HEK293 (cell line): ENCODE data around the gene ARRB2.
A peak's percentile ranks its signal among the peaks of the same experiment; 100 is the strongest.

ENCODE experiments used
- ELK4 ChIP-seq: IDR thresholded peaks from 2 replicates; pipeline ENCODE4 v1.6.1; 2011; ENCODE audit warnings: mild to moderate bottlenecking, low read depth, low read length, borderline replicate concordance
- KLF16 ChIP-seq: fragments of 450-650 bp; formaldehyde crosslinking; IDR thresholded peaks from 2 replicates; pipeline ENCODE4 v1.5.1; 2017; ENCODE audit warnings: missing biosample characterization, missing genetic modification characterization
- PRDM1 ChIP-seq: fragments of 450-650 bp; formaldehyde crosslinking; IDR thresholded peaks from 2 replicates; pipeline ENCODE4; 2016; ENCODE audit warnings: missing biosample characterization, missing genetic modification characterization
- PRDM10 ChIP-seq: fragments of 450-650 bp; formaldehyde crosslinking; IDR thresholded peaks from 2 replicates; pipeline ENCODE4 v1.5.1; 2016; ENCODE audit warnings: missing biosample characterization, missing genetic modification characterization
- ZBTB21 ChIP-seq: fragments of 450-650 bp; formaldehyde crosslinking; IDR thresholded peaks from 2 replicates; pipeline ENCODE4 v1.5.1; 2017; ENCODE audit warnings: missing biosample characterization, missing genetic modification characterization
- ZBTB7A ChIP-seq: fragments of 450-650 bp; formaldehyde crosslinking; IDR thresholded peaks from 2 replicates; pipeline ENCODE4 v1.5.1; 2016; ENCODE audit warnings: low read depth, missing biosample characterization, missing genetic modification characterization
- ZFP41 ChIP-seq: fragments of 450-650 bp; formaldehyde crosslinking; IDR thresholded peaks from 2 replicates; pipeline ENCODE4 v1.5.1; 2016; ENCODE audit warnings: missing biosample characterization, missing genetic modification characterization, borderline replicate concordance
- ZIC2 ChIP-seq: fragments of 450-650 bp; formaldehyde crosslinking; IDR thresholded peaks from 2 replicates; pipeline ENCODE4 v1.5.1; 2016; ENCODE audit warnings: missing biosample characterization, missing genetic modification characterization
- ZNF133 ChIP-seq: fragments of 450-650 bp; formaldehyde crosslinking; IDR thresholded peaks from 2 replicates; pipeline ENCODE4 v1.5.1; 2016; ENCODE audit warnings: missing biosample characterization, missing genetic modification characterization
- ZNF16 ChIP-seq: fragments of 450-650 bp; formaldehyde crosslinking; IDR thresholded peaks from 2 replicates; pipeline ENCODE4 v1.5.1; 2016; ENCODE audit warnings: low read depth, missing biosample characterization, missing genetic modification characterization
- ZNF248 ChIP-seq: fragments of 450-650 bp; formaldehyde crosslinking; IDR thresholded peaks from 2 replicates; pipeline ENCODE4 v1.5.1; 2017; ENCODE audit warnings: missing biosample characterization, missing genetic modification characterization
- ZNF280D ChIP-seq: fragments of 450-650 bp; formaldehyde crosslinking; IDR thresholded peaks from 2 replicates; pipeline ENCODE4 v1.5.1; 2016; ENCODE audit warnings: missing biosample characterization, missing genetic modification characterization
- ZNF391 ChIP-seq: fragments of 450-650 bp; formaldehyde crosslinking; IDR thresholded peaks from 2 replicates; pipeline ENCODE4 v1.5.1; 2016; ENCODE audit warnings: low read depth, missing biosample characterization, missing genetic modification characterization, borderline replicate concordance
- ZNF394 ChIP-seq: fragments of 450-650 bp; formaldehyde crosslinking; IDR thresholded peaks from 2 replicates; pipeline ENCODE4 v1.5.1; 2016; ENCODE audit warnings: missing biosample characterization, missing genetic modification characterization, mild to moderate bottlenecking, moderate library complexity, borderline replicate concordance
- ZNF426 ChIP-seq: fragments of 450-650 bp; formaldehyde crosslinking; IDR thresholded peaks from 2 replicates; pipeline ENCODE4 v1.5.1; 2017; ENCODE audit warnings: missing biosample characterization, missing genetic modification characterization, mild to moderate bottlenecking, inconsistent platforms, moderate library complexity
- ZNF600 ChIP-seq: fragments of 450-650 bp; formaldehyde crosslinking; IDR thresholded peaks from 2 replicates; pipeline ENCODE4 v1.5.1; 2016; ENCODE audit warnings: missing biosample characterization, missing genetic modification characterization
- ZNF623 ChIP-seq: fragments of 450-650 bp; formaldehyde crosslinking; IDR thresholded peaks from 2 replicates; pipeline ENCODE4 v1.5.1; 2016; ENCODE audit warnings: missing biosample characterization, missing genetic modification characterization
- ZNF707 ChIP-seq: fragments of 450-650 bp; formaldehyde crosslinking; IDR thresholded peaks from 2 replicates; pipeline ENCODE4 v1.5.1; 2016; ENCODE audit warnings: missing biosample characterization, missing genetic modification characterization
- ZNF791 ChIP-seq: fragments of 450-650 bp; formaldehyde crosslinking; IDR thresholded peaks from 2 replicates; pipeline ENCODE4 v1.5.1; 2016; ENCODE audit warnings: missing biosample characterization, missing genetic modification characterization
- ZSCAN16 ChIP-seq: fragments of 450-650 bp; formaldehyde crosslinking; IDR thresholded peaks from 2 replicates; pipeline ENCODE4 v1.5.1; 2016; ENCODE audit warnings: missing biosample characterization, missing genetic modification characterization
- ZSCAN23 ChIP-seq: fragments of 450-650 bp; formaldehyde crosslinking; IDR thresholded peaks from 2 replicates; pipeline ENCODE4 v1.5.1; 2016; ENCODE audit warnings: missing biosample characterization, missing genetic modification characterization
- TF ChIP-seq, protein P1 (sequence below): fragments of 450-650 bp; formaldehyde crosslinking; IDR thresholded peaks from 2 replicates; pipeline ENCODE4 v1.5.1; 2017; ENCODE audit warnings: missing biosample characterization, missing genetic modification characterization
- TF ChIP-seq, protein P2 (sequence below): fragments of 450-650 bp; formaldehyde crosslinking; IDR thresholded peaks from 2 replicates; pipeline ENCODE4 v1.5.1; 2016; ENCODE audit warnings: missing biosample characterization, missing genetic modification characterization
- TF ChIP-seq, protein P3 (sequence below): fragments of 450-650 bp; formaldehyde crosslinking; IDR thresholded peaks from 2 replicates; pipeline ENCODE4 v1.5.1; 2016; ENCODE audit warnings: missing biosample characterization, missing genetic modification characterization

Gene ARRB2

GRCh38 chr17:4721203-4722135 is 11.0 kb downstream of the ARRB2 start (continued):
- peak; percentile 81 for TF ChIP-seq PRDM10 (tag by site-specific recombination)
- TF ChIP-seq ZNF426 (tag by site-specific recombination): no peak
- no peak for TF ChIP-seq ZNF707
- TF ChIP-seq, protein P1, sequence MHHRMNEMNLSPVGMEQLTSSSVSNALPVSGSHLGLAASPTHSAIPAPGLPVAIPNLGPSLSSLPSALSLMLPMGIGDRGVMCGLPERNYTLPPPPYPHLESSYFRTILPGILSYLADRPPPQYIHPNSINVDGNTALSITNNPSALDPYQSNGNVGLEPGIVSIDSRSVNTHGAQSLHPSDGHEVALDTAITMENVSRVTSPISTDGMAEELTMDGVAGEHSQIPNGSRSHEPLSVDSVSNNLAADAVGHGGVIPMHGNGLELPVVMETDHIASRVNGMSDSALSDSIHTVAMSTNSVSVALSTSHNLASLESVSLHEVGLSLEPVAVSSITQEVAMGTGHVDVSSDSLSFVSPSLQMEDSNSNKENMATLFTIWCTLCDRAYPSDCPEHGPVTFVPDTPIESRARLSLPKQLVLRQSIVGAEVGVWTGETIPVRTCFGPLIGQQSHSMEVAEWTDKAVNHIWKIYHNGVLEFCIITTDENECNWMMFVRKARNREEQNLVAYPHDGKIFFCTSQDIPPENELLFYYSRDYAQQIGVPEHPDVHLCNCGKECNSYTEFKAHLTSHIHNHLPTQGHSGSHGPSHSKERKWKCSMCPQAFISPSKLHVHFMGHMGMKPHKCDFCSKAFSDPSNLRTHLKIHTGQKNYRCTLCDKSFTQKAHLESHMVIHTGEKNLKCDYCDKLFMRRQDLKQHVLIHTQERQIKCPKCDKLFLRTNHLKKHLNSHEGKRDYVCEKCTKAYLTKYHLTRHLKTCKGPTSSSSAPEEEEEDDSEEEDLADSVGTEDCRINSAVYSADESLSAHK (tag by site-specific recombination): 0 out of 2 replicates have a peak, but pooled peaks have one; percentile 18
- TF ChIP-seq, protein P2, sequence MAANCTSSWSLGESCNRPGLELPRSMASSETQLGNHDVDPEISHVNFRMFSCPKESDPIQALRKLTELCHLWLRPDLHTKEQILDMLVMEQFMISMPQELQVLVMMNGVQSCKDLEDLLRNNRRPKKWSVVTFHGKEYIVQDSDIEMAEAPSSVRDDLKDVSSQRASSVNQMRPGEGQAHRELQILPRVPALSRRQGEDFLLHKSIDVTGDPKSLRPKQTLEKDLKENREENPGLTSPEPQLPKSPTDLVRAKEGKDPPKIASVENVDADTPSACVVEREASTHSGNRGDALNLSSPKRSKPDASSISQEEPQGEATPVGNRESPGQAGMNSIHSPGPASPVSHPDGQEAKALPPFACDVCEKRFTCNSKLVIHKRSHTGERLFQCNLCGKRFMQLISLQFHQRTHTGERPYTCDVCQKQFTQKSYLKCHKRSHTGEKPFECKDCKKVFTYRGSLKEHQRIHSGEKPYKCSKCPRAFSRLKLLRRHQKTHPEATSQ (tag by site-specific recombination): no peak
- no peak for TF ChIP-seq ZNF133
- no peak for TF ChIP-seq ZNF248 (tag by site-specific recombination)
- no peak for TF ChIP-seq ZBTB7A (tag by site-specific recombination)
- 0 out of 2 replicates have a peak, but pooled peaks have one; percentile 19 for TF ChIP-seq ZNF280D (tag by site-specific recombination)
- no peak for TF ChIP-seq ZSCAN23
- no peak for TF ChIP-seq ZSCAN16 (tag by site-specific recombination)
- TF ChIP-seq ZNF791 (tag by site-specific recombination): no peak
- peak; percentile 55; the same call in 1 of the 2 replicates for TF ChIP-seq ZNF394
- 0 out of 2 replicates have a peak, but pooled peaks have one; percentile 3 for TF ChIP-seq ZBTB21
- no peak for TF ChIP-seq ZNF16 (tag by site-specific recombination)
- TF ChIP-seq, protein P3, sequence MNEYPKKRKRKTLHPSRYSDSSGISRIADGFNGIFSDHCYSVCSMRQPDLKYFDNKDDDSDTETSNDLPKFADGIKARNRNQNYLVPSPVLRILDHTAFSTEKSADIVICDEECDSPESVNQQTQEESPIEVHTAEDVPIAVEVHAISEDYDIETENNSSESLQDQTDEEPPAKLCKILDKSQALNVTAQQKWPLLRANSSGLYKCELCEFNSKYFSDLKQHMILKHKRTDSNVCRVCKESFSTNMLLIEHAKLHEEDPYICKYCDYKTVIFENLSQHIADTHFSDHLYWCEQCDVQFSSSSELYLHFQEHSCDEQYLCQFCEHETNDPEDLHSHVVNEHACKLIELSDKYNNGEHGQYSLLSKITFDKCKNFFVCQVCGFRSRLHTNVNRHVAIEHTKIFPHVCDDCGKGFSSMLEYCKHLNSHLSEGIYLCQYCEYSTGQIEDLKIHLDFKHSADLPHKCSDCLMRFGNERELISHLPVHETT (tag by site-specific recombination): peak; percentile 74; the same call in 1 of the 2 replicates
- TF ChIP-seq PRDM1: peak; percentile 93
- TF ChIP-seq ZNF623 (tag by site-specific recombination): 0 out of 2 replicates have a peak, but pooled peaks have one; percentile 8
- no peak for TF ChIP-seq ZNF391 (tag by site-specific recombination)
- TF ChIP-seq ELK4: no peak
- TF ChIP-seq ZFP41: no peak
- TF ChIP-seq ZIC2 (tag by site-specific recombination): peak; percentile 46
- TF ChIP-seq ZNF600: peak; percentile 94
- 0 out of 2 replicates have a peak, but pooled peaks have one; percentile 39 for TF ChIP-seq KLF16
